LoVo (cell line): ENCODE results near the gene SRF.
"Not testable (repeated sequence)": the region's sequence is repeated elsewhere in the genome, so short reads cannot be mapped to it uniquely, and the experiment has no call there.

ENCODE experiments used
- DNase-seq: peaks from one replicate; pipeline ENCODE4 v3.0.0-alpha.2; 2016; ENCODE audit warnings: low spot score

The SRF gene

GRCh38 chr6:43170931-43171706, at the start of gene SRF:
Gene SRF, plus strand, starts transcription at chr6:43171269. Its CDS starts 388 bp downstream, at chr6:43171657.
- peak; percentile 99 for DNase-seq

GRCh38 chr6:43122146-43122545, 48.9 kb upstream of the SRF start:
- DNase-seq, result no peak

GRCh38 chr6:43123461-43124314, 47.4 kb upstream of the SRF start:
- DNase-seq, result no peak

- no peak for DNase-seq
Observed at GRCh38 chr6:43124481-43124880, 46.6 kb upstream of the SRF start.

GRCh38 chr6:43125119-43125518, 46.0 kb upstream of the SRF start:
- no peak for DNase-seq

- no peak for DNase-seq
Observed at GRCh38 chr6:43125555-43125954, 45.5 kb upstream of the SRF start.

GRCh38 chr6:43127180-43127579, 43.9 kb upstream of the SRF start:
- no peak for DNase-seq

- DNase-seq, result no peak
Observed at GRCh38 chr6:43127877-43128276, 43.2 kb upstream of the SRF start.

- DNase-seq, result no peak
Observed at GRCh38 chr6:43128926-43129325, 42.1 kb upstream of the SRF start.

- DNase-seq, result no peak
Observed at GRCh38 chr6:43129434-43130194, 41.5 kb upstream of the SRF start.

- no peak for DNase-seq
Observed at GRCh38 chr6:43130429-43130828, 40.6 kb upstream of the SRF start.

GRCh38 chr6:43131379-43131778, 39.7 kb upstream of the SRF start:
- DNase-seq, result not testable (repeated sequence)

- no peak for DNase-seq
Observed at GRCh38 chr6:43138267-43138666, 32.8 kb upstream of the SRF start.

- not testable (repeated sequence) for DNase-seq
Observed at GRCh38 chr6:43139973-43140372, 31.1 kb upstream of the SRF start.

- DNase-seq, result no peak
Observed at GRCh38 chr6:43141644-43142043, 29.4 kb upstream of the SRF start.

GRCh38 chr6:43142101-43142500, 29.0 kb upstream of the SRF start:
- no peak for DNase-seq

GRCh38 chr6:43143235-43144128, 27.6 kb upstream of the SRF start:
- peak; percentile 32 for DNase-seq

GRCh38 chr6:43144879-43145278, 26.2 kb upstream of the SRF start:
- DNase-seq, result no peak

GRCh38 chr6:43146261-43146660, 24.8 kb upstream of the SRF start:
- no peak for DNase-seq

- no peak for DNase-seq
Observed at GRCh38 chr6:43146709-43147688, 24.1 kb upstream of the SRF start.
